NCI-H1092 treated with DMSO at 0.1 percent for 48 hours (cell line): Measurements from ENCODE around the gene ARL8B.

Source experiments
- DNase-seq: peaks from one replicate; lab custom pipeline; 2025; lab: John Stamatoyannopoulos, UW

Gene ARL8B

GRCh38 chr3:5212628-5213573 is 90.8 kb downstream of the ARL8B start:
- DNase-seq: no peak

GRCh38 chr3:5213574-5213966 is 91.5 kb downstream of the ARL8B start:
- DNase-seq: no peak

GRCh38 chr3:5214352-5214751 is 92.3 kb downstream of the ARL8B start:
- no peak for DNase-seq

- DNase-seq: no peak
Observed at GRCh38 chr3:5217824-5218595, 95.9 kb downstream of the ARL8B start.

- DNase-seq: no peak
Observed at GRCh38 chr3:5218815-5219214, 96.7 kb downstream of the ARL8B start.

GRCh38 chr3:5219216-5219615 is 97.1 kb downstream of the ARL8B start:
- DNase-seq: no peak

GRCh38 chr3:5220193-5220592 is 98.1 kb downstream of the ARL8B start:
- DNase-seq: no peak

- no peak for DNase-seq
Observed at GRCh38 chr3:5220667-5221431, 98.8 kb downstream of the ARL8B start.

GRCh38 chr3:5221701-5222100 is 99.6 kb downstream of the ARL8B start:
- DNase-seq: no peak

GRCh38 chr3:5222283-5223005 is 100.4 kb downstream of the ARL8B start:
- no peak for DNase-seq

- DNase-seq: no peak
Observed at GRCh38 chr3:5226783-5227182, 104.7 kb downstream of the ARL8B start.

- DNase-seq: no peak
Observed at GRCh38 chr3:5227812-5228211, 105.7 kb downstream of the ARL8B start.

- no peak for DNase-seq
Observed at GRCh38 chr3:5229414-5229813, 107.3 kb downstream of the ARL8B start.
